Measurements from ENCODE around the gene PFKFB3.

GRCh38 chr10:6185039-6185716 lies 17.6 kb upstream of the PFKFB3 start:
- no peak for TF ChIP-seq CTCF (IDR thresholded peaks at IDR 0.05; ENCODE audit: insufficient read depth, low read length, poor library complexity, severe bottlenecking)
- no peak for TF ChIP-seq EZH2phosphoT487 (conservative IDR thresholded peaks at IDR 0.05; ENCODE audit: low read length)

All from SU-DHL-6 (cell line).